ENCODE data around the gene ENTHD1. TPM values are rescaled to one million over a fixed set of nuclear protein-coding genes. Genes with fewer than 3 reads are reported as not detected.
A peak's percentile ranks its signal among the peaks of the same experiment; 100 is the strongest.

ENTHD1 gene
- total and polyA plus RNA-seq, 9 of the 15 experiments (the other 6 are each of a cell fraction or from before 2014, with no cell fraction given), result 0.13 to 0.98 (median 0.35) TPM

DNA sequence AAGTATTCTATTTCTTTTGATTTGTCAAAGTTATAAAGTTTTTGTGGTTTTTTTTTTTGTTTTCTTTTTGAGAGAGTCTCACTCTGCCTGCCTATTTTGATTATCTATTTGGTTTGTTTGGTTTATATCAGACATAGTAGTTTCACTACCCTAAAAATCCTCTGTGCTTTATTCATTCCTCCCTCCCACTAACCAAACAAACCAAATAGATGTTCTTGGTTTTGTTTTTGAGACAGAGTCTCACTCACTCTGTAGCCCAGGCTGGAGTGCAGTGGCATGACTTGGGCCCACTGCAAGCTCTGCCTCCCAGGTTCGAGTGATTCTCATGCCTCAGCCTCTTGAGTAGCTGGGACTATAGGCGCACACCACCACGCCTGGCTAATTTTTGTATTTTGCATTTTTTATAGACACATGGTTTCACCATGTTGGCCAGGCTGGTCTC is 67.9 kb downstream of the ENTHD1 start:
- no peaks in the 10 kb centered on the region for H3K79me2 ChIP-seq (ENCODE audit: control insufficient read depth, insufficient read depth, low read length)
- H3K27me3 ChIP-seq (ENCODE audit: control insufficient read depth in 2 of 2, insufficient read depth in 2 of 2, low read length in 2 of 2), result no peaks in the 10 kb centered on the region
- H3K9me3 ChIP-seq (replicated peaks; ENCODE audit: control insufficient read depth, insufficient read depth, low read depth, low read length), result 0 out of 2 replicates have a peak, but pooled peaks cover 2% of the 10 kb centered on the region
- FAIRE-seq, result no peak
- ChIA-PET CTCF (ENCODE audit: low intra/inter-chr PET ratio) (no interaction called here), POLR2A (no interaction called here)
- H3K4me1 ChIP-seq (replicated peaks in 1 of 2; ENCODE audit: control insufficient read depth in 2 of 2, insufficient read depth in 2 of 2, low read length in 2 of 2), result peaks cover 0 to 6% of the 10 kb centered on the region in 2 experiments; a peak in 2 of 5 replicates
- ATAC-seq, result no peak
- H3K9me1 ChIP-seq (ENCODE audit: control insufficient read depth, insufficient read depth, low read length), result no peaks in the 10 kb centered on the region
- DNase-seq (ENCODE audit: extremely low read depth in 1 of 4, low spot score in 3 of 4), result no peak
- TF ChIP-seq ZEB2 (IDR thresholded peaks at IDR 0.05) (no peak), GABPA (tag; conservative IDR thresholded peaks at IDR 0.05; ENCODE audit: low read depth) (no peak), SMAD1 (IDR thresholded peaks at IDR 0.05; ENCODE audit: low read depth, low read length, partially characterized antibody) (no peak), KLF1 (tag; IDR thresholded peaks at IDR 0.05) (no peak), STAT5A (IDR thresholded peaks at IDR 0.05; ENCODE audit: borderline replicate concordance, low read length) (no peak), SLC30A9 (CRISPR knock-in tag; IDR thresholded peaks at IDR 0.05) (no peak), POLR2B (IDR thresholded peaks at IDR 0.05; ENCODE audit: low read depth, partially characterized antibody) (no peak), NFRKB (IDR thresholded peaks at IDR 0.05; ENCODE audit: low read depth) (no peak), CREB1 (IDR thresholded peaks at IDR 0.05) (no peak), CREB1 (CRISPR knock-in tag; IDR thresholded peaks at IDR 0.05) (no peak), ZNF140 (CRISPR knock-in tag; IDR thresholded peaks at IDR 0.05) (no peak)
- TF ChIP-seq, protein P1, sequence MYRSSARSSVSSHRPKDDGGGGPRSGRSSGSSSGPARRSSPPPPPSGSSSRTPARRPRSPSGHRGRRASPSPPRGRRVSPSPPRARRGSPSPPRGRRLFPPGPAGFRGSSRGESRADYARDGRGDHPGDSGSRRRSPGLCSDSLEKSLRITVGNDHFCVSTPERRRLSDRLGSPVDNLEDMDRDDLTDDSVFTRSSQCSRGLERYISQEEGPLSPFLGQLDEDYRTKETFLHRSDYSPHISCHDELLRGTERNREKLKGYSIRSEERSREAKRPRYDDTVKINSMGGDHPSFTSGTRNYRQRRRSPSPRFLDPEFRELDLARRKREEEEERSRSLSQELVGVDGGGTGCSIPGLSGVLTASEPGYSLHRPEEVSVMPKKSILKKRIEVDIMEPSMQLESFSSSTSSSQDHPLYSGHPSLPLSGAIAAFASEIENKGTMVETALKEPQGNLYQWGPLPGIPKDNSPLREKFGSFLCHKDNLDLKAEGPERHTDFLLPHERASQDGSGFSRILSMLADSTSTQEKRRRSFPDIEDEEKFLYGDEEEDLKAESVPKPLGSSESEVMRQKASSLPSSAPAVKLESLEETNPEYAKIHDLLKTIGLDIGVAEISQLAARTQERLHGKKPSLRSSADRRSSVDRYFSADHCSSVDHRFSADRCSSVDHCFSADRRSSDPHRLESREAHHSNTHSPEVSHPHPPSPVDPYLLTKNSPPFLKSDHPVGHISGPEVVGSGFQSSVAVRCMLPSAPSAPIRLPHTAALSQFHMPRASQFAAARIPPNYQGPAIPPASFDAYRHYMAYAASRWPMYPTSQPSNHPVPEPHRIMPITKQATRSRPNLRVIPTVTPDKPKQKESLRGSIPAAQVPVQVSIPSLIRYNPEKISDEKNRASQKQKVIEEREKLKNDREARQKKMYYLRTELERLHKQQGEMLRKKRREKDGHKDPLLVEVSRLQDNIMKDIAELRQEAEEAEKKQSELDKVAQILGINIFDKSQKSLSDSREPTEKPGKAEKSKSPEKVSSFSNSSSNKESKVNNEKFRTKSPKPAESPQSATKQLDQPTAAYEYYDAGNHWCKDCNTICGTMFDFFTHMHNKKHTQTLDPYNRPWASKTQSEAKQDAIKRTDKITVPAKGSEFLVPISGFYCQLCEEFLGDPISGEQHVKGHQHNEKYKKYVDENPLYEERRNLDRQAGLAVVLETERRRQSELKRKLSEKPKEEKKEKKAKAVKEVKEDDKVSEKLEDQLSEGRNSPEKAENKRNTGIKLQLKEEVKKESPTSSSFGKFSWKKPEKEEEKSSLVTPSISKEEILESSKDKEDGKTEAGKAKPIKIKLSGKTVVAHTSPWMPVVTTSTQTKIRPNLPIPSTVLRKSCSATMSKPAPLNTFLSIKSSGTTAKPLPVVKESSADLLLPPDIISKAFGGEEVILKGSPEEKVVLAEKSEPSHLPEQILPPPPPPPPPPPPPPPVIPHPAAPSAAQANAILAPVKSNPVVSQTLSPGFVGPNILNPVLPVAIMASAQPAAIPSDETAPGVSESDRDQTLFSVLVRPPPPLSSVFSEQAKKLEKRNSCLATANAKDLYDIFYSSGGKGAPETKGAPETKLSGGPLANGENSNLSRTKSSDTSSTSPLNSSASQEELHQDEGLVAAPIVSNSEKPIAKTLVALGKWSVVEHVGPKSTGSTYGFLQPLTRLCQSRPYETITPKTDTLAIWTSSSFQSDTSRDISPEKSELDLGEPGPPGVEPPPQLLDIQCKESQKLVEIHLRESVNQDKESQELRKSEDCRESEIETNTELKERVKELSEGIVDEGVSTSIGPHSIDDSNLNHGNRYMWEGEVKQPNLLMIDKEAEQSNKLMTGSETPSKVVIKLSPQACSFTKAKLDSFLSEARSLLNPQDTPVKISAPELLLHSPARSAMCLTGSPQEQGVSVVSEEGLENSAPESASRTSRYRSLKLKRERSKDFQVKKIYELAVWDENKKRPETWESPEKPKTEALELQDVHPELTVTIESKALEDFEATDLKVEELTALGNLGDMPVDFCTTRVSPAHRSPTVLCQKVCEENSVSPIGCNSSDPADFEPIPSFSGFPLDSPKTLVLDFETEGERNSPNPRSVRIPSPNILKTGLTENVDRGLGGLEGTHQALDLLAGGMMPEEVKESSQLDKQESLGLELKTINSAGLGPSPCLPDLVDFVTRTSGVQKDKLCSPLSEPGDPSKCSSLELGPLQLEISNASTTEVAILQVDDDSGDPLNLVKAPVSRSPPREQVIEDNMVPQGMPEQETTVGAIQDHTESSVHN (IDR thresholded peaks at IDR 0.05; ENCODE audit: borderline replicate concordance in 1 of 2, low read depth in 1 of 2), result no peak
- TF ChIP-seq, protein P2, sequence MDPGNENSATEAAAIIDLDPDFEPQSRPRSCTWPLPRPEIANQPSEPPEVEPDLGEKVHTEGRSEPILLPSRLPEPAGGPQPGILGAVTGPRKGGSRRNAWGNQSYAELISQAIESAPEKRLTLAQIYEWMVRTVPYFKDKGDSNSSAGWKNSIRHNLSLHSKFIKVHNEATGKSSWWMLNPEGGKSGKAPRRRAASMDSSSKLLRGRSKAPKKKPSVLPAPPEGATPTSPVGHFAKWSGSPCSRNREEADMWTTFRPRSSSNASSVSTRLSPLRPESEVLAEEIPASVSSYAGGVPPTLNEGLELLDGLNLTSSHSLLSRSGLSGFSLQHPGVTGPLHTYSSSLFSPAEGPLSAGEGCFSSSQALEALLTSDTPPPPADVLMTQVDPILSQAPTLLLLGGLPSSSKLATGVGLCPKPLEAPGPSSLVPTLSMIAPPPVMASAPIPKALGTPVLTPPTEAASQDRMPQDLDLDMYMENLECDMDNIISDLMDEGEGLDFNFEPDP (CRISPR knock-in tag; IDR thresholded peaks at IDR 0.05), result no peak
- H3K4me2 ChIP-seq (ENCODE audit: insufficient read depth, low read length), result no peak overlapping the region
- H3K36me3 ChIP-seq (ENCODE audit: control insufficient read depth, insufficient read depth, low read length), result no peaks in the 10 kb centered on the region
- BruUV-seq (replicated peaks), result no TSS peak
- H3K27ac ChIP-seq (ENCODE audit: extremely low read depth, low read depth, low read length), result no peak overlapping the region
- intact Hi-C loops (cut with micrococcal nuclease), result no loop called here
- H4K20me1 ChIP-seq (replicated peaks; ENCODE audit: control insufficient read depth, insufficient read depth, low read length), result no peaks in the 10 kb centered on the region
- in situ Hi-C loops (cut with MboI), result no loop called here
- H3K4me3 ChIP-seq, result no peak overlapping the region
- 76% methylated on average over 3 of the region's 3 CpGs for WGBS (ENCODE audit: insufficient coverage, low coverage, missing lambda C conversion rate)
- no peak overlapping the region for H3K9ac ChIP-seq (ENCODE audit: insufficient read depth in 1 of 2, low read depth in 2 of 2, low read length in 2 of 2)
- peak overlapping the region; percentile 14; the same call in 1 of the 2 replicates for H2AFZ ChIP-seq (ENCODE audit: low read depth, low read length)

Data from K562 (cell line).